HG03103 (cell line): ENCODE results near the gene ZDHHC20.

Experiments
- ATAC-seq: cut with Tn5 transposase; IDR thresholded peaks from one replicate; pipeline ENCODE4 v1.9.1; 2021; ENCODE audit warnings: low read depth; ENCODE audit not compliant: unreplicated experiment

The ZDHHC20 gene

GRCh38 chr13:21364357-21364756 lies 94.7 kb downstream of the ZDHHC20 start:
- no peak for ATAC-seq

GRCh38 chr13:21362741-21363140 lies 96.4 kb downstream of the ZDHHC20 start:
- no peak for ATAC-seq

GRCh38 chr13:21361706-21362105 lies 97.4 kb downstream of the ZDHHC20 start:
- ATAC-seq: no peak

- ATAC-seq: no peak
Measured at GRCh38 chr13:21361123-21361522, 98.0 kb downstream of the ZDHHC20 start.

GRCh38 chr13:21360463-21360862 lies 98.6 kb downstream of the ZDHHC20 start:
- no peak for ATAC-seq

GRCh38 chr13:21359855-21360254 lies 99.2 kb downstream of the ZDHHC20 start:
- no peak for ATAC-seq

- ATAC-seq: no peak
Measured at GRCh38 chr13:21355304-21355703, 103.8 kb downstream of the ZDHHC20 start.

GRCh38 chr13:21354721-21355120 lies 104.4 kb downstream of the ZDHHC20 start:
- no peak for ATAC-seq

GRCh38 chr13:21348488-21349120 lies 110.5 kb downstream of the ZDHHC20 start:
- no peak for ATAC-seq

- ATAC-seq: no peak
Measured at GRCh38 chr13:21347753-21348318, 111.3 kb downstream of the ZDHHC20 start.

- no peak for ATAC-seq
Measured at GRCh38 chr13:21344662-21345176, 114.4 kb downstream of the ZDHHC20 start.

GRCh38 chr13:21343659-21344058 lies 115.4 kb downstream of the ZDHHC20 start:
- no peak for ATAC-seq

GRCh38 chr13:21342699-21343442 lies 116.2 kb downstream of the ZDHHC20 start:
- ATAC-seq: no peak

- ATAC-seq: no peak
Measured at GRCh38 chr13:21341637-21342422, 117.3 kb downstream of the ZDHHC20 start.

- ATAC-seq: no peak
Measured at GRCh38 chr13:21338639-21339278, 120.3 kb downstream of the ZDHHC20 start.

- no peak for ATAC-seq
Measured at GRCh38 chr13:21338156-21338555, 120.9 kb downstream of the ZDHHC20 start.

GRCh38 chr13:21336609-21337349 lies 122.3 kb downstream of the ZDHHC20 start:
- ATAC-seq: no peak

- no peak for ATAC-seq
Measured at GRCh38 chr13:21333186-21333585, 125.9 kb downstream of the ZDHHC20 start.

- ATAC-seq: peak; percentile 76
Measured at GRCh38 chr13:21330126-21330861, 128.8 kb downstream of the ZDHHC20 start.
